SK-N-SH (cell line): ENCODE results near the gene TACSTD2.
"Not testable (repeated sequence)": the region's sequence is repeated elsewhere in the genome, so short reads cannot be mapped to it uniquely, and the experiment has no call there.

Experiments
- CTCF ChIP-seq: fragments of 200-600 bp; sonication (generic); IDR thresholded peaks from 2 replicates; pipeline ENCODE4 v1.6.1; 2017; ENCODE audit warnings: antibody characterized with exemption, mild to moderate bottlenecking, moderate library complexity
- RAD21 ChIP-seq: IDR thresholded peaks from 2 replicates; pipeline ENCODE4 v1.6.1; 2012; ENCODE audit warnings: mild to moderate bottlenecking, low read length
- USF2 ChIP-seq: fragments of 150-350 bp; IDR thresholded peaks from 2 replicates; pipeline ENCODE4 v1.6.1; 2017; ENCODE audit warnings: antibody characterized with exemption, low read length, low read depth, borderline replicate concordance

- TF ChIP-seq CTCF, RAD21, USF2: not testable (repeated sequence)
Observed at GRCh38 chr1:58582143-58582542, 5.1 kb upstream of the TACSTD2 start.
